HG03097 (cell line): ENCODE results near the gene ASCC1.
"Not testable (repeated sequence)": the region's sequence is repeated elsewhere in the genome, so short reads cannot be mapped to it uniquely, and the experiment has no call there.

Experiments used
- ATAC-seq: cut with Tn5 transposase; IDR thresholded peaks from one replicate; pipeline ENCODE4 v1.9.1; 2021; ENCODE audit not compliant: unreplicated experiment, low FRiP score

The ASCC1 gene

DNA sequence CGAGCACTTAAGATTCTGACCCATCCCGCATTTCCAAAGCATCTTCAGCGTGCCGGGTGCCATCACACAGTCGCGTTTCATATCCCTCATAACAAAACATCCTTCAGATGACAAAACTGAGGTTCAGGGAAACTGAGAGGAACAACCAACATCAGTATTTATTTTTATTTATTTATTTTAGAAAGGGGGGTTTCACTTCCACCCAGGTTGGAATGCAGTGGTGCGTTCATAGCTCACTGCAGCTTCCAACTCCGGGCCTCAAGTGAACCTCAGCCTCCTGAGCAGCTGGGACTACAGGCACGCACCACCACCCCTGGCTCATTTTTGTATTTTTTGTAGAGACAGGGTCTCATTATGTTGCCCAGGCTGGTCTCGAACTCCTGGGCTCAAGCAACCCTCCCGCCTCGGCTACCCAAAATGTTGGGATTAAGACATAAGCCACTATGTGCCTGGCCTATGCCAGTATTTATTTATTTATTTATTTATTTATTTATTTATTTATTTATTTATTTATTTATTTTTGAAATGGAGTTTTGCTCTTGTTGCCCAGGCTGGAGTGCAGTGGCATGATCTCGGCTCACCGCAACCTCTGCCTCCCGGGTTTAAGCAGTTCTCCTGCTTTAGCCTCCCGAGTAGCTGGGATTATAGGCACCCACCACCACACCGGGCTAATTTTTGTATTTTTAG, 33.2 kb upstream of the ASCC1 start:
- ATAC-seq: peak; percentile 6

DNA sequence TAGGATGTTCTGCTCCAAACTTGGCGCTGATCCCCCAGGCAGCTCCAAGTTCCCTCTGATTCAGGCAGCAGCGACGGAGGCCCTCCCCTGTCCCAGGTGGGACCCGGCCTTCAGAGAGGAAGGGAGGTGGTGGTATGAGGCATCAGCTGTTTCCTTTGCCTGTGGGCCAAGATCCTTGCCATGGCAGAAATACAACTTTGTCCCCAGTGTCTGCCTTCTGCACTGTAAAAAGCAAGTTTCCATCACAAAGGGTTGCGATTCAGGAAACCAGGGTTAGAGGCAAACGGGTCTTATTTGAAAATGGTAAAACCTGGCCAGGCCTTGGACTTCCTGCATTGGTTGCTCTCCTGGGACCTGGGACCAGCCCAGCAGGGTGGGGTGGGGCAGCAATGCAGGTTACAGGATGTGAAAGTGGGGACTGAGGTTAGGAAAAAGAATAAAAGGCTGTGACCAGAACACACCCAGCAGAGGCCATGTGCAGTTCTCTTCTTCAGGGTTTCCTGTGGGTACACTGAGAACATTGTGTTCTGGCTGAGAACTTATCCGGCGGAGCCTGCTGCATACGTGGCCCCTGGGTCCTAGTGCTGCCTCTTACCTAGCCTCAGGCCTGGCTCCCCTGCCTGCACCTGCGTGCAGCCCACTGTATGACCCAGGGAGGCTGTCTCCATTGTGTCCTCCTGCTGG, 32.5 kb upstream of the ASCC1 start:
- ATAC-seq: peak; percentile 86

- no peak for ATAC-seq
These were observed 30.0 kb upstream of the ASCC1 start for GRCh38 chr10:72245949-72246525.

DNA sequence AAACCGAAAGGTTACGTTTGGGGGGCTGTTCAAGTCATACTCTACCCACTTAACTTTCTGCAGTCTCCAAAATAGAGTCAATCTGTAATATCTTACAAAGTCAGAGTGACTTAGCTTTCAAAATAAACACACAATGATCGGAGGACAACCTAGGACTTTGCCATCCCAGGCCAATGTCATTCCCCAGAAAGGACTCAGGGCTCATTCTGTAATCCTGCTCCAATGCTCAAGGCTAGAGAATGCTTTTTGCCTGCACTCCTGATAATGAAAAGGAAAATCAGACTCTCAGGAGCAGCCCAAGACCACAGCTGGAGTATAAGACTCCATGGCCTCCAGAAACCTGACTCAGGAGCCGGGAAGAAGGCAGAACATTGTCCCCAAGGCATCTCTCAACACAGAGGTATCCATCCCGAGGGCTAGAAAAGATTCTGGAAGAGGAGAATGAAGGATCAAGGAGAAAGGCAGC, 28.5 kb upstream of the ASCC1 start:
- no peak for ATAC-seq

- no peak for ATAC-seq
These were observed 27.9 kb upstream of the ASCC1 start for GRCh38 chr10:72243822-72244437.

DNA sequence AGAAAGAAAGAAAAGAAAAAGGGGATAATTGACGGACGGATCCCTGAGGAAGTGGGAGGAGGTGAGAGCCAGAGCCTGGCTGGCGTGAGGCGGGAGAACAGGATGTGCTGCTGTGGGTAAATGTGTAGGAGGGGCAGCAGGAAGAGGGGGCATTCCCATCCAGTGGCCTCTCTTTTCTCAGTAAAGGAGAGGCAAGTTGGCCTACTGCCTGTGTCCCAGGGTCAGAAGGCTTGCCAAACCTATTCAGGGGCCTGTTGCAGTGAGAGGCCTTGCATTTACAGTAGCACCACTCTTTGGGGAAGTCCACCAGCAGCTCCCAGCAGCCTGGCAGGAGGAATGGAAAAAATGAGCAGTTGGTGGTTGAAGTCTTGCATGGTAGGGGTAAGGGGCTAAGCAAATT, 26.6 kb upstream of the ASCC1 start:
- no peak for ATAC-seq

DNA sequence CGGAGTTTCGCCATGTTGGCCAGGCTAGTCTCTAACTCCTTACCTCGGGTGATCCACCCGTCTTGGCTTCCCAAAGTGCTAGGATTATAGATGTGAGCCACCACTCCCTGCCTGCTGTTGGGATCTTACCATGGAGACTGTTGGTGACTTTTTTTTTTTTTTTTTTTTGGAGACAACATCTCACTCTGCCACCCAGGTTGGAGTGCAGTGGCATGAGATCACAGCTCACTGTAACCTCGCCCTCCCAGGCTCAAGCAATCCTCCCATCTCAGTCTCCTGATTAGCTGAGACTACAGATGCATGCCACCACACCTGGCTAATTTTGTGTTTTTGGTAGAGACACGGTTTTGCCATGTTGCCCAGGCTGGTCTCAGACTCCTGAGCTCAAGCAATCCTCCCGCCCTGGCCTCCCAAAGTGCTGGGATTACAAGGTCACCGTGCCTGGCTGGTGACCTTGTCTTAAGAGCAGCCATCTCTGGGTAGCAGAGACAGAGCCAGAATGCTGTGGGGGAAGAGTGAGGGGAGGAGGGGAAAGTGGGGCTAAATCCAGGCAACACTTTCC, 25.7 kb upstream of the ASCC1 start:
- no peak for ATAC-seq

DNA sequence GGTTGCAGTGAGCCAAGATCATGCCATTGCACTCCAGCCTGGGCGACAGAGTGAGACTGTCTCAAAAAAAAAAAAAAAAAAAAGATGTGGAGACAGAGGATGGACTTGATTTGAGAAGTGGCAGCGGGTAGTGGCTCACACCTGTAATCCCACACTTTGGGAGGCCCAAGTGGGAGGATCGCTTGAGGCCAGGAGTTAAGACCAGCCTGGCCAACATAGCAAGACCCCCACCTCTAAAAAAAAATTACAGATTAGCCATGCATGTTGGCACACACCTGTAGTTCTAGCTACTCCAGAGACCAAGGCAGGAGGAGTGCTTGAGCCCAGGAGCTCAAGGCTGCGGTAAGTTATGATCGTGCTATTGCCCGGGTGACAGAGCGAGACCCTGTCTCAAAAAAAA, 24.3 kb upstream of the ASCC1 start:
- ATAC-seq: no peak

DNA sequence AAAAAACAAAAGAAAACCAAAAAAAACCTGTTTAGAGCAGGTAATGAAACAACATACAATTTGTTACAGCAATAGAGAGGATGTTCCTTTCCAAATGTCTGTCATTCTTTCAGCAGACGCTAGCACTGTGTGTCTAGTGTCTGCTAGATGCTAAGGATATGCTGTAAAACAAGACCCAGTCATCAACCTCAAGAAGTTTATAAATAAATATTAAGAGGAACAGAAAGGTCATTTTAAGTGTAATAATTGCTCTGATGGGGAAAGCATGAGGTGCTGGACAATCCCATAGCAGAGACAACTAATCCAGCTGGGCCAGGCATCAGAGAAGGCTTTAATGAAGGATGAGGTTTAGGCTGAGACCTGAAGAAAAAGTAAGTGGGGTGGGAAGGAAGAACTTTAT, 23.3 kb upstream of the ASCC1 start:
- no peak for ATAC-seq

GRCh38 chr10:72238392-72239175, 22.5 kb upstream of the ASCC1 start:
- no peak for ATAC-seq

- ATAC-seq: no peak
These were observed 19.6 kb upstream of the ASCC1 start for GRCh38 chr10:72235544-72236279.

DNA sequence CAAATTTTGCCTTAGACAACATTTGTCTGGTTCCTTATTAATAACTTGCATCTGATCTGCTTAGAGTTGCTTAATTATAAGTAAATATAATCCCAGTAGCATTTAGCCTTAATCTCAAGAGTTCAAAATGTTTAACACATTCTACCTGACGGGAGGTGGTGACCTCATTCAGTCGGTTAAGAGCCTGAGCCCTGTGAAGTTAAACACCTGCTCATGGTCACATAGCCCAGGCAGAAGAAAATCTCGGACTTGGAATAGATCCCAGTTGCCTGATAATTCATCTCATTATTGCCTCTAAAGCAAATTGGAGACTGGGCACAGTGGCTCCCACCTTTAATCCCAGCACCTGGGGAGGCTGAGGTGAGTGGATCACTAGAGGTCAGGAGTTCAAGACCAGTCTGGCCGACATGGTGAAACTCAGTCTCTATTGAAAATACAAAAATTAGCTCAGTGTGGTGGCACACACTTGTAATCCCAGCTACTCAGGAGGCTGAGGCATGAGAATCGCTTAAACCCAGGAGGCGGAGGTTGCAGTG, 18.6 kb upstream of the ASCC1 start:
- ATAC-seq: no peak

DNA sequence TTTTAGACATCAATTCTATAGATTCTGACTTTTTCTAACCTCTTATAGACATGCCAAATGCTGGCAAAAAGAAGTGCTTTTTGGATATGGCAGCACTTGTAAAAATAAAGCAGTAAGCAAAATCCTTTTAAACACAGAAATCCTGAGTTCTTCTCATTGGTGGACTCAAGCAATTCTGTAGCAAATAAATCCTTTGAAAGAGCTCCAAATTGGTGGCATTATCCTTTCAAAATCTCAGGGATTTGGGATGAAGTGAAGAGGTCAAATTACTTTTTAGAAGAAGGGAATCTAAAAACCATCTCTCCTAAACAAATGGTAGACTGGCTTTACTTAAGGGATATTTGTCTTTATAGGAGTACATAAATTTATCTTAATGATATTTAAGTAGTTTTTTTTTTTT, 17.5 kb upstream of the ASCC1 start:
- ATAC-seq: no peak

DNA sequence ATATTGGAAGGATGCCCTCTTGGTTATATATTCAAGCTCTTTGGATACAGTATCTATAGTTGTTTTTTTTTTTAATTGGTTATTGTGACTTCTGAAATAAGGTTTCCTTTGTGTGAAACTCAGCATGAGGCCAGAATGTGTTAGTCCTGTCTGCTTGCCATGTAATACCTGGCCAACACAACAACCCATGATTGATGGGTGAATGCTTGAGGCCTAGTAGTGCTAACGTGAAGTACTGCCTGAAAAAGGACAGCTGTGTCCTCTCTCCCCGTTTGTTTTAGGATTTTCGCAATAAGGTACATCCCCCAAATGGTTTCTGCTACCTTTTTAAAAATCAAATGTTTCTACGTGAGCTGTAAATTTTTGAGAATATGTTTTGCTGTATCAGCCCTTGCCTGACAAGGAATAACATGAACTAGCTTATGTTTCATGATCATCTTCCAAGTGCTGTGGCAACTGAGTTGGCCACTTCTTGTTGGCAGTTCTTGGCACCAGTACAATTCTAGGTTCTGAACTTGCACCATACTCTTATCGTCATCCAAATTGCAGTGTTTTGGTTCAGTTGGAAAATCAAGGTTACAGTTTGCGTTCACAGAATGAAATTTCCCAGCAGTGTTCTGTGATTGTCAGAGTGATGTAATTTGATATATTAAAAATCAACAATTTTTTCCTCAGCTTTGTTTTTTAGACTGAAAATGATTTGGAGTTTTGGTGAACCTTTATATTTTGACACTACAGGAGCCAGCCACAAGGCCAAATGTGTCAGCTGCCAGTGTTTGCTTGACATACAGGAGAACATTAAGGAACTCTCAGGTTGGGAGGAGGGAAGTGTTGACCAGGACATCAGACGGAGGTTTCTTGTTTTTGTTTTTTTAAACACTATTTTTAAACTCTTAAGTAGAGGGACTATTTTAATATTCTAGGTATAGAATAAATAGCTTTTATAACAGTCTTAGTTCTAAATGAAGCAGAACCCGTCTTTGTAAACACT, 13.5 kb upstream of the ASCC1 start:
- ATAC-seq: no peak

DNA sequence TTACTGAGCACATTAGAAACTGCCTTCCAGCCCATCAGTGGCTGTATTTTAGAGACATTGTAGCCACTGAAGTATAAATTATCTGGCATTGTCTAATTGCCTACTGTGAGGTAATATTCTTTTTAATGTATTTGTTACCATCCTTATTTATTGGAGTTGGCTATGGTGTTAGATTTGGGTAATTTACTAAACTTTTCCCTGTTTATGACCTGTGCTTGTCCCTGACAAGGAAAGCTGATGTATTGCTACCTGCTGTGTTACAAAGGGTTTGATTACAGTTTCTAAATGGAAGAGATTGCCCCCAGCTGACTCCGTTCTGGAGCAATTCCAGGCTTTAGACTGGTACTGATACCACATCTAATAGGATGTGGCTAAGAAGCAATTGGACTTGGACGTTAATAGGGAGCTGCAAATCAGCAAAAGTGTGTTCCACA, 12.3 kb upstream of the ASCC1 start:
- no peak for ATAC-seq

GRCh38 chr10:72227826-72228225, 11.8 kb upstream of the ASCC1 start:
- ATAC-seq: no peak

DNA sequence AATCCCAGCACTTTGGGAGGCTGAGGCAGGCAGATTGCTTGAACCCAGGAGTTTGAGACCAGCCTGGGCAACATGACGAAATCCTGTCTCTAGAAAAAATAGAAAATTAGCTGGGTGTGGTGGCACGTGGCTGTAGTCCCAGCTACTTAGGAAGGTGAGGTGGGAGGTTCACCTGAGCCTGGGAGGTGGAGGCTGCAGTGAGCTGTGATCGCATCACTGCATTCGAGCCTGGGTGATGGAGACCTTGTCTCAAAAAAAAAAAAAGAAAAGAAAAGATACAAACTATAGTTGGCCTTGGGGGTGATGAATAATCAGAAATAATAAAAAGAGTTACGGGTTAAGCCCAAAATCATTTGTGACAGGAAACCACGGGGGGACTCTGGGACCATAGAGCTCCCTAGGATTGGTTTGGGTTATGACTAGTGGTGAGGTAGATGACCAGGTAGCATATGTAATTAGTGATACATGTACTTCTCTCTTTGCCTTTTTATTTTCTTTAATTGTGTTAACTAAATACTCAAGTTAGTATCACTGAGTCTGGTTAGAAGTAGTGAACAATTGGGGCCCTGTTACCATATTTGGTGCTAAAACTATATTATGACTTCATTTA, 10.4 kb upstream of the ASCC1 start:
- no peak for ATAC-seq

GRCh38 chr10:72224191-72224590, 8.1 kb upstream of the ASCC1 start:
- not testable (repeated sequence) for ATAC-seq
